ENCODE results near the gene C1GALT1C1L.
"Not testable (repeated sequence)": the region's sequence is repeated elsewhere in the genome, so short reads cannot be mapped to it uniquely, and the experiment has no call there.

C1GALT1C1L gene

GRCh38 chr2:43648994-43649701 is 27.1 kb downstream of the C1GALT1C1L start:
- no peak for DNase-seq

DNA sequence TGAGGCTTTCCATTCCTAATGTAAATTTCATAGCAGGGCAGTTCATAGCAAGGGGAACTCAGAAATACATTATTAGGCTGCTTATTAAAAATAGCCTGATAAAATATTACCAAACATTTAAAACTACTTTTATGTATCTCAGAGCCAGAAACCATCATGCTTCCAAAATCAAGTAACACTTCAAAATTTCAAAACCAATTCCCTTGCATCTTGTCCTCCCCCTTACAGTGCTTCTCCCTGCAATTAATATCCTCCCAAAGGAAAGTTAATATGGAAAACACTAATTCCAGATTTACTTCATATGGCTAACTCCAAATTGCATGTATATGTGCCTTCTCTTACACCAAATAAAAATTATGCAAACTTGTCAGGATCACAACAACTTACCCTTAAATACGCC is 32.5 kb downstream of the C1GALT1C1L start:
- DNase-seq: no peak

GRCh38 chr2:43642363-43642762 is 33.9 kb downstream of the C1GALT1C1L start:
- no peak for DNase-seq

DNA sequence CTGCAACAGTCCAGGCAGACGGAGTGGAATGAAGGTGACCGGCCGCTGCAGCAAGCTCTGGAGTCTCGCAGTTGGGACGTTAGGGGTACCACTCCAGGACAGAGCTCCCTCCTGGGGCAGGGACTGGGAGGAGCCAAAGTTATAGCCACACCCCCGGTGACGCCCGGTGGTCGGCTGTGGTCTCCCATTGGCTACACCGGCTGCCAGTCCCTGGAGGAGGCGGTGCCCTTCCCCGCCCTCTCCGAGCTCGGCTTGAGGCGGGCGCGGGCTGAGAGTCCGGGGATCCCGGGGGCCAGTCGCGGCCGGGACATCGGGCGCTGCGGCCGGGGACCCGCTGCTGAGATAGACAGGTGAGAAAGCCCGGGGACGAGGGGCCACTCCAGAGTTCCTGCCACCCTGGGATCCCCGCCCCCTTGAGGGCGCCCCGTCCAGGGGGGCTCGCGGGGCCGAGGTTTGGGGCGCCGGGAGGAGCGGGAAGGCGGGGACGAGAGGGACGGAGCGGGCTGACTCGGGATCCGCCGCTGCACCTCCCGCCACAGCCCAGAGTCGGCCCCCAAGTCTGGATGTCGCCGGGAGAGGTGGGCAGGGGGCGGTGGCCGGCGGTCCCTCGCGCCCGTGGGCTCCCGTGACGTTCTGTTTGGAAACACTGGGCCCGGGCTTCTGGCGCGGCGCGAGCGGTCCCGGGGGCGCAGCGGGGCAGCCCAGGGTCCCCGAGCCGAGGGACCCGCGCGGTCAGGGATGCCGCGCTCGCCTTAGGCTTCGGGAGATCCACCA is 39.0 kb downstream of the C1GALT1C1L start, which contains the start of gene PLEKHH2:
PLEKHH2 (plus strand) TSS at position 231 of the 774 bp plus-strand sequence. CDS start 7,414 bp downstream, outside the sequence.
- no peak for DNase-seq

DNA sequence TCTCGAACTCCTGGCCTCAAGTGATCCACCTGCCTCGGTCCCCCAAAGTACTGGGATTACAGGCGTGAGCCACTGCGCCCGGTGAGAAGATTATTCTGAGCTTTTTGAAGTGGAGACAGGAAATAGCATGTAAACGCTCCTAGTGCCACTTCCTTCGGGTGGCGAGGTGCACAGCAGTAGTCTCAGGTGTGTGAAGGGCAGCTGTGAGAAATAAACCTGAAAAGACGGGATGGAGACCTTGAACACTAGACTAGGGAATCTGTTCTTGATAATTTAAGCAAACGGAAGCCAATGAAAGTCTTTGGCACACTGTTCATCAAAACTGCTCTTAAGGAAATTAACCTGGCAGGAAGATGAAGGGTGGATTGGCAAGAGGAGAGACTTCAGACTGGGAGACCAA is 39.6 kb downstream of the C1GALT1C1L start:
- DNase-seq: no peak

GRCh38 chr2:43636153-43636552 is 40.1 kb downstream of the C1GALT1C1L start:
- not testable (repeated sequence) for DNase-seq

- DNase-seq: no peak
Measured at GRCh38 chr2:43634604-43635306, 41.5 kb downstream of the C1GALT1C1L start.

DNA sequence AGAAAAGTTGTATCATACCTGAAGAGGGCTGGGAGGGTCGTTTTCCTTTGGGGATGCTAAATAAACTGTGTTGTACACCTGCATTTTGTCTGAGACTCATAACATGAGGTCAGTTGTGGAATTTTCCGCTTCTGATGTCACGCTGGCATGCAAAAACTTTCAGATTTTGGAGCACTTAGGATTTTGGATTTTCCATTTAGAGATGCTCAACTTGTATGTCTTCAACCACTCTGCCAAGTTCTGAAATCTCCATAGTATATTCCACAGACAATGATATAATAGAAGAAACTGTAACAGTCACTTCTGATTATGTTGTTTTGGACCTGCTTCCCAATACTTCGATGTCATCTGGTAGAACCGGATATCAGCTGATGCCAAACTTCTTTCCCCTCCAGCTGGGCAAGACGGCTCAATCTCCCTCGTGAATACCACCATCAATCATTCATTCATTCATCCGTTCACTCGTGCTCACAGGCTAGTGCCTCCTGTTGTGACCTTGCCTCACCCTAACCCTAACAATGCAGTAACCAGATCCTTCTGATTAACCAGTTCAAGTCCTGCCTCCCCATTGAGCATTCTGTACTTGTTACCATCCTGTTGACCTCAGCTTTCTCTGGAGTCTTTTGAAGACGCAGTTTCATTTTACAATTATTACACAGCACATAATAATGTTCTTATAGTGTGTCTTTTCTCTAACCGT is 44.5 kb downstream of the C1GALT1C1L start:
- no peak for DNase-seq
